NCI-H1694 (cell line): ENCODE data around the gene MBD5.

Experiments
- DNase-seq: peaks from one replicate; lab custom pipeline; 2025; lab: John Stamatoyannopoulos, UW

The MBD5 gene

DNA sequence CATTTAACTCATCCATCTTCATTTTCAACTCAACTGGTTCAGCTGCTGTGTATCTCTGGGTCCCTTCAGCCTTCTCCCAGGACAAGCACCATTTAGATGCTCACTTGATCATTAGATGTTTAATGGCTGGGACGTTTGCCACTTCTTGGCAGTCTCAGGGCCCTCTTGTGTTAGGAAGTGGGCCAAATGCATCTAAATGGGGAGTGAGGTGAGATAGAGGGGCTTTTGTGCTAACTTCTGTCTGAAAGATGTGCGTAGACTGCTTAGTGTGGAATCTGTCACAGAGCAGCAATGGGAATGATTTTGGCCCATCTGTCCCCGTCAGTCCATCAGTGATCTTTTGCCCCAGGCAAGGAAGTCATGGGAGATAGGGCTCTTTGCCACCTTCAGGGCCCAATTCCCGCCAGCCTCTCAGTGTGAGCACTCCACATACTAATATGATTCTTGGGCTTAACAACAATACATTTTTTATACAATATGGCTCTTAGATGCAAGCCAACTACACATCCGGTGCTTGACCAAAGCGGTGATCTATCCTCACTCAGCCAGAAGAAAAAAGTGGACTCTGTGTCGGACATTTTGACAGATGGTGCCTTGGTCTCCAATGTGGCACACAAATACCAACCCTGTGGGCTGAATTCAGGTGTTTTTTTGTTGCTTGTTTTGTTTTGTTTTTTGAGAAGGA is 528.0 kb downstream of the MBD5 start:
- DNase-seq = no peak

DNA sequence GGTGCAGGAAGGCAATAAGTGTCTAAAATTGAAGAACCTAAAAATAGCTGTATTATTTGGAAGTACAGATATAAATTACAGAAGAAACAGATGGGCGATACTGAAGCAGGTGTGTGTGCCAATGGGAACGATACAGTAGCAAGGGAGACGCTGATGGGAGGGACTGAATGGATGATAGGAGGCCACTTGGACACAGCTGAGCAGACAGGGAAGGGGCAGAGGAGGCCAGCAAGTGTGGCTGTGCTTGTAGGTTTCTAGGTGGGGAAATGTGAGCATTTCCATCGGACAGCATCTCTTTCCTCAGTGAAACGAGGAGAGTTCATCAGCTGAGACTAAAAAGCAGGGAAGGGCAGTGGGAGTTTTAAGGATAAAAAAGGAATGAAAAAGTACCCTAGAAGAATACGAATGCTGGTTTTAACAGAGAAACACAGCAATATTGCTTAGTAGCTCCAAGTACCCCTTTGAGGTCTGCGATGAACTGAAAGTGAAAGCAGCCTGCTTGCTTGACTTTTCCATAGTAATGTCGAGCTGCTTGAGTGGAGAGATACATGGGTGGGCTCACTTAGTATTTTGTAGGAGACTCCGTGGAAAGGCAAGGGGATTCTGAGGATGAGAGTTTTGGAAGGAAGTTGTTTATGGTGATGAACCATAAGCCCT is 531.9 kb downstream of the MBD5 start:
- DNase-seq = peak; percentile 31

DNA sequence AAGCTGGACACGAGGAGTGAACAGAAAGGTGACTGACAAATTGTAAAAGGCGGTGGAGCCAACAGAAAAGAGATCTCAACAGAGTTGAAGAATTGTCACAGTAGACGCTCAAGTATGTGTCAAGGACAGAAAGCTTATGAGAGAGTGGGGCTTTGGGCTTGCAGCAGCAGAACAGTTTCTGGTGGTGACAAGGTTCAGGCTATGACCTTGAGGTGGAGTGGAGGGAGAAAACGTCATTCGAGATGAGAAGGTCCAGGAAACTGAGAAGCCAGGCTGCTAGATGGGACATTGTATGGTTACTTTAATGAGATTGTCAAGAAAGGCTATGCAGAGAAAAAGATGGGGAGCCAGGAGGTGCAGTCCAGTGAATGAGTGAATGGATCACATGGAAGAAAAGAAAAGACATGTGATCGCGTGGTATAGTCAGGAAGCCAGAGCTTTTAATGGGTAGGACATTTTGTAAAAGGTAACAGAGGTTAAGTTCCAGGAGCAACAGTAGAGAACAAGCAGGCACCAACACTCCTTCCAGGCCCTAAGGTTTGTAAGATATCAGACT is 532.5 kb downstream of the MBD5 start:
- DNase-seq = no peak

DNA sequence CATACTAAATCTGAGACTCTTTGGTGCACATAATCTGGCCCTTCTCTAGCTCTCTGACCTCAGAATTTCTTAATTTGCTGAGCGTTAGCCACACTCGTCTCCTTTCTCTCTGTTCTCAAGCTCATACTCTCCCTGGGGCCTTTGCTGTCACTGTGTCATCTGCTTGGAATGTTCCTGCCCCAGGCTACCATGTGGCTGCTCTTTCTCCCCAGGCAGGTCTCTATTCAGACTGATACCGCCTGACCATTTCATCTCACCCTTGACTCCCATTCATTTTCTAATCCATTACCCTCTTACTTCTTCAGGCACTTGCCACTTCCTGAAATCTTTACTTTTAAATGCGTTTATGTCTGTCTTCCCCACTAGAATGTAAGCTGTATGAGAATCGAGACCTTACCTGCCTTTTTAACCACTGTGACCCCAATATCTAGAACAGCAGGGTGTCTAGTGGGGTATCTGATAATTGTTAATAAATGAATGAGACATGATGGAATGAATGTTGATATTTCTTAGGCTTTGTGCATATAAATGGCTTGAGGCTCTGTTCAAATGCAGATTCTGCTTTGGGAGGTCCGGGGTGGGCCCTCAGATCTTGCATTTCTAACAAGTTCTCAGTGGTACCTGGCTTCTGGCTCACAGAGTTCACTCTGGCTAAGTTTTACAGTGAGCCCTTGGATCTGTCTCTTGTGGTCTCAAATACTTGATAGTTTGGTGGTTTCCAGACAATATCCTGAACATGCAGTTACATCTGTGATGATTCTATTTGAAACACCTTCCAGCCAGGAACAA is 533.8 kb downstream of the MBD5 start:
- DNase-seq = no peak

DNA sequence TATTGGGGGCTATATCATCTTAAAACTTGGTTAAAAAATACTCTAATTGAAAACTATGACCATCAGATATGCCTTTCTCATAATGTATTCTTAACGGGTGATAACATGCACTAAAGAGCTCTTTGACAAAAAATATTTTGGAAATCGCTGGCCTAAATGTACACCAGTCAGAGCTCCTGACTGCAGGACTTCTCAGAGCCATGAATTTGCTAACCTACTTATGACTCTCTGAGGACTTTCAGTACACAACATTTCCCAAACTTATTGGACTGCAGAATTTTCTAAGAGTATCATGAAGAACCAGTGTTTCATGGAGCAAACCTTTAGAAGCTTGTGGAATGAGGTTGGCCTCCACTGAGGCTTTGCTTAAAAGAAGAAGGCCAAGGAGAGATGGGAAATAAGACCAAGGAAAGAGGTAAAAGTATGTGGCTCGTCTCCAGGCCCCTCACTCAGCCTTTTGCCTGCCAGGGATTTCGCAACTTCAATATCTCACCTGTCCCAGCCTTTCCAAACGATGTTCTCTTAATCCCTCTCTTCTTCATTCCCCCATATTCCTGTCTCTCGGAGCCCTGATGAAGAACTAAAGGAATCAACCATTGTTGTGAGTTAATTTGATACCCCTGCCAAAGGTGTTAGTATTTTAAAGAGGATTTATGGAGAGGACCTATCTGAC is 534.9 kb downstream of the MBD5 start:
- no peak for DNase-seq

DNA sequence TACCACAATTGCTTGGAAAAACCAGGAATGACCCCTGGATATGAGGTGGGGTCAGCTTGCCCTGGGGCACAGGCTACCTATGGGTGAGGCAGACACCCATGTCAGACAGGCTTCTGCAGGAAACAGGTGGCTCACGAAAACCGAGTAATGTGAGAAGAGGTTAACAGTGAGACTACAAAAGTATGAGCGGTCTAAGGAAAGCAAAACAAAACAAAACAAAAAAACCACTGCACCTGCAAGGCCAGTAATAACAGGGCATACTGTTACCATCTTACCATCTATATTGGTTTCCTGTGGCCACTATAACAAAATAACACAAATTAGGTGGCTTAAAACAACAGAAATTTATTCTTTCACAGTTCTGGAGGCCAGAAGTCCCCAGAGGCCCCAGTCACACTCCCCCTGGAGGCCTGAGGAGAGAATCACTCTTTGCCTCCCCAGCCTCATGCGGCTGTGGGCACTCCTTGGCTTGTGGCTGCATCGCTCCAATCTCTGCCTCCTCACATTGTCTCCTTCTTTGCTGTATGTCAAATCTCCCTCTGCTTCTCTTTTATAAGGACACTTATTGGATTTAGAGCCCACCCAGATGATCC is 537.0 kb downstream of the MBD5 start:
- no peak for DNase-seq

DNA sequence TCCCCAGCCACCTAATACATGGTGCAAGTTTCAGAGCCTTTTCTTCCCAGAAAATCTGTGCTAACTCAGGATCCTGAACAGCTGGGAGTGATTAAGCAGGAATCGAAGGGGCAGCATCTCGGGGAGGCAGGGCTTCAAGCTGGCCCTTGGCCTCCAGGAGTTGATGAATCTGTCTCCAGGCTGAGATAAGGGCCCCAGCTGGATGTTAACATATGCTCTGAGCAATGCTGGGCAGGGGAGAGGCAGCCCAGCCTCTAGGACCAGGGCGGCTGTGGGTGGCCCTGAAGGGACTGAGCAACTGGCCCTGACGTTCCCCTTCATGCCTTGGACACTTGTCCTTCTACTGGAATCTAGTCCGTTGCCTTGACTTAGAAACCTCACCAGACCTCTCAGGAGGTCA is 539.6 kb downstream of the MBD5 start:
- no peak for DNase-seq

DNA sequence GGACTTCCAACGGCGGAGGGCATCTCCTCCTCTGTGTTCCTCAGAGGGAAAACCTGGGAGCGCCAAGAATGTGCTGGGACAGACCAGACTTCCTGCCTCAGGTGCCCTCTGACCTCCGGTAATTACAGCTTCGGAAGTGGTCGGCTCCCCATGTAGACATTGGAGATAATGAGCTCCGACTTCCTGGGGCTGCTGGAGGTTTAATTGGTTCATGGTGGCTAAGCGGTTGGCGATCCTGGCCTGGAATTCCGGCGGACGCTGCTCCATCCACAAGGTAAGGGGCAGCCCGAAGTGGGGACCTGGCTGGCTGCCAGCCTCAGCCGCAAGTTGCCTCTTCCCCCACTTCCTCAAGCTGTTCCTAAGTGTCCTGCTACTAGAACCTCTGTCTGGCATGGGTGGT is 540.5 kb downstream of the MBD5 start:
- DNase-seq = no peak

DNA sequence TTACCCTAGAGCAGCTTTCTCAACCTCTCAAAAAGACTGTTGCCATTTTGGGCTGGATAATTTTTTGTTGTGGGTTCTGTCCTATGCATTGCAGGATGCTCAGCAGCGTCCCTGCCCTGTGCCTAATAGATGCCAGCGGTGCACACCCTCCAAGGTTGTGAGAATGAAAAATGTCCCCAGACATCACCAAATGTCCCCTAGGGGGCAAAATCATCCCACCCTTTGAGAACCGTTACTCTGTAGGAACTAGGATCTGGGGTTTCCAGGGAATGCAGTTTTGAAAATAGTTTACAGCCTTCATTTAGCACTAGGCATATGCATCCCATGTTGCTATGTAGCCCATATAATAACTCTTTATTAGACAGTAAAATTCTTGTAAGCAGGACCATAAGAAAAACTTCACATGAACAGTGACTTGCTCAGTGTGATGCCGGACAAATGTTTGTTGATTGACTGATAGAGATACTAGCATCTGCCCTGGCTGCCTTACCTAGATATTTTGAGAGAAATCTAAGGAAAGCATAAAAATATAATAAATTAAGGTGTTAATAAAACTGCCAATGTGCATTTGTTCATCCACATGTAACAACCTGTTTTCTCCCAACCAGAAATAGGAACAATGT is 544.5 kb downstream of the MBD5 start:
- DNase-seq = peak; percentile 5
